H9 (cell line): ENCODE results near the gene CEACAM6. TPM values are rescaled to one million over a fixed set of nuclear protein-coding genes. Genes with fewer than 3 reads are reported as not detected.

Source experiments
- DNase-seq: peaks from one replicate; pipeline ENCODE4 v3.0.0-alpha.2; 2017
- H2AFZ ChIP-seq: one replicate; pipeline ENCODE4 v1.6.1; 2013; ENCODE audit warnings: mild to moderate bottlenecking, low read length, control low read depth, moderate library complexity
- H2AK5ac ChIP-seq: 2 replicates; pipeline ENCODE4 v1.6.1; 2013; ENCODE audit warnings: low read length, control low read depth, mixed read lengths; ENCODE audit not compliant: insufficient read length
- H2BK120ac ChIP-seq: one replicate; pipeline ENCODE4 v1.6.1; 2013; ENCODE audit warnings: low read depth, mild to moderate bottlenecking, low read length, control low read depth, inconsistent platforms; ENCODE audit not compliant: poor library complexity, severe bottlenecking
- H2BK12ac ChIP-seq: 2 replicates; pipeline ENCODE4 v1.6.1; 2013; ENCODE audit warnings: low read length, control low read depth, mixed read lengths, low read depth; ENCODE audit not compliant: insufficient read length
- H2BK15ac ChIP-seq: 2 replicates; pipeline ENCODE4 v1.6.1; 2013; ENCODE audit warnings: low read depth, low read length, control low read depth
- H2BK20ac ChIP-seq: one replicate; pipeline ENCODE4 v1.6.1; 2013; ENCODE audit warnings: low read depth, mild to moderate bottlenecking, low read length, control low read depth, inconsistent platforms; ENCODE audit not compliant: poor library complexity, severe bottlenecking
- H2BK5ac ChIP-seq: 2 replicates; pipeline ENCODE4 v1.6.1; 2013; ENCODE audit warnings: low read length, control low read depth, mixed read lengths; ENCODE audit not compliant: insufficient read length
- H3K14ac ChIP-seq: 2 replicates; pipeline ENCODE4 v1.6.1; 2013; ENCODE audit warnings: low read length, control low read depth; ENCODE audit not compliant: insufficient read depth
- H3K18ac ChIP-seq: 2 replicates; pipeline ENCODE4 v1.6.1; 2013; ENCODE audit warnings: low read depth, mild to moderate bottlenecking, mixed read lengths, low read length, control low read depth; ENCODE audit not compliant: insufficient read length
- H3K23ac ChIP-seq: 2 replicates; pipeline ENCODE4 v1.6.1; 2013; ENCODE audit warnings: low read length, control low read depth, mixed read lengths, low read depth; ENCODE audit not compliant: insufficient read length
- H3K23me2 ChIP-seq: 2 replicates; pipeline ENCODE4 v1.6.1; 2013; ENCODE audit warnings: low read depth, mild to moderate bottlenecking, mixed read lengths, low read length, control low read depth; ENCODE audit not compliant: insufficient read length, poor library complexity, severe bottlenecking
- H3K27ac ChIP-seq: 2 replicates; pipeline ENCODE4 v1.5.1; 2013; ENCODE audit warnings: low read length, control low read depth, mixed read lengths, low read depth; ENCODE audit not compliant: insufficient read length
- H3K27me3 ChIP-seq: 2 replicates; pipeline ENCODE4 v1.6.1; 2013; ENCODE audit warnings: low read length, control low read depth, inconsistent platforms; ENCODE audit not compliant: insufficient read depth
- H3K4ac ChIP-seq: 2 replicates; pipeline ENCODE4 v1.6.1; 2013; ENCODE audit warnings: low read depth, mild to moderate bottlenecking, control low read depth, inconsistent platforms, low read length, moderate library complexity
- H3K4me1 ChIP-seq: 2 replicates; pipeline ENCODE4 v1.6.1; 2013; ENCODE audit warnings: low read length, control low read depth, inconsistent platforms; ENCODE audit not compliant: insufficient read depth
- H3K4me2 ChIP-seq: 2 replicates; pipeline ENCODE4 v1.6.1; 2013; ENCODE audit warnings: low read length, control low read depth, mixed read lengths; ENCODE audit not compliant: insufficient read length, insufficient read depth
- H3K56ac ChIP-seq: 2 replicates; pipeline ENCODE4 v1.6.1; 2013; ENCODE audit warnings: low read depth, mild to moderate bottlenecking, mixed read lengths, low read length, control low read depth; ENCODE audit not compliant: insufficient read length
- H3K79me1 ChIP-seq: 2 replicates; pipeline ENCODE4 v1.6.1; 2013; ENCODE audit warnings: low read depth, mild to moderate bottlenecking, moderate library complexity, low read length, control low read depth, inconsistent platforms; ENCODE audit not compliant: insufficient read depth, poor library complexity, severe bottlenecking
- H3K79me2 ChIP-seq: 2 replicates; pipeline ENCODE4 v1.6.1; 2013; ENCODE audit warnings: low read length, control low read depth, inconsistent platforms; ENCODE audit not compliant: insufficient read depth
- H3K9ac ChIP-seq: 2 replicates; pipeline ENCODE4 v1.6.1; 2013; ENCODE audit warnings: low read length, control low read depth, mixed read lengths; ENCODE audit not compliant: insufficient read length; ENCODE audit errors: extremely low read depth
- H3K9me3 ChIP-seq: one replicate; pipeline ENCODE4 v1.6.1; 2013; ENCODE audit warnings: low read depth, low read length, inconsistent platforms; ENCODE audit not compliant: control insufficient read depth
- H3T11ph ChIP-seq: one replicate; pipeline ENCODE4 v1.6.1; 2013; ENCODE audit warnings: mild to moderate bottlenecking, low read length, control low read depth, inconsistent platforms
- H4K20me1 ChIP-seq: one replicate; pipeline ENCODE4 v1.6.1; 2013; ENCODE audit not compliant: control insufficient read depth, insufficient read length, insufficient read depth
- H4K5ac ChIP-seq: 2 replicates; pipeline ENCODE4 v1.6.1; 2013; ENCODE audit warnings: low read depth, mild to moderate bottlenecking, mixed read lengths, low read length, control low read depth; ENCODE audit not compliant: insufficient read length
- H4K8ac ChIP-seq: replicated peaks from 2 replicates; pipeline ENCODE4 v1.6.1; 2013; ENCODE audit warnings: low read length, control low read depth, mixed read lengths, low read depth; ENCODE audit not compliant: insufficient read length
- H4K91ac ChIP-seq: 2 replicates; pipeline ENCODE4 v1.6.1; 2013; ENCODE audit warnings: low read depth, mild to moderate bottlenecking, moderate library complexity, mixed read lengths, low read length, control low read depth; ENCODE audit not compliant: insufficient read length
- H3K27ac Mint-ChIP-seq, 3 experiments: 2 replicates in 2 of 3; 3 replicates in 1 of 3; pipeline ENCODE4 v1.8.0; 2020 to 2021; ENCODE audit warnings: mixed read lengths in 3 of 3, mild to moderate bottlenecking in 1 of 3, moderate library complexity in 1 of 3
- H3K27me3 Mint-ChIP-seq: 2 replicates; pipeline ENCODE4 v1.8.0; 2021; ENCODE audit warnings: low read depth, mild to moderate bottlenecking, moderate library complexity, mixed read lengths
- H3K36me3 Mint-ChIP-seq, 3 experiments: 2 replicates in 2 of 3; 3 replicates in 1 of 3; pipeline ENCODE4 v1.8.0; 2020 to 2021; ENCODE audit warnings: low read depth in 3 of 3, mixed read lengths in 3 of 3; ENCODE audit not compliant: insufficient read depth in 1 of 3
- H3K4me1 Mint-ChIP-seq, 2 experiments: 2 replicates each; pipeline ENCODE4 v1.8.0; 2020; ENCODE audit warnings: mixed read lengths in 2 of 2
- H3K4me3 Mint-ChIP-seq, 2 experiments: 2 replicates in 1 of 2; 3 replicates in 1 of 2; pipeline ENCODE4 v1.8.0; 2020 to 2021; ENCODE audit warnings: mild to moderate bottlenecking in 2 of 2, mixed read lengths in 2 of 2, moderate library complexity in 1 of 2
- H3K9me3 Mint-ChIP-seq, 2 experiments: 2 replicates in 1 of 2; 3 replicates in 1 of 2; pipeline ENCODE4 v1.8.0; 2020; ENCODE audit warnings: mild to moderate bottlenecking in 2 of 2, mixed read lengths in 2 of 2, moderate library complexity in 1 of 2
- WGBS: extraction: QIAGEN DNeasy Blood & Tissue Kit; methylation state at CpG from one replicate; pipeline ENCODE4 v1.1.7; 2013; ENCODE audit warnings: missing lambda C conversion rate, low lambda C conversion rate, mixed read lengths; ENCODE audit not compliant: insufficient read length; ENCODE audit errors: extremely low coverage; 5-methylcytosine and 5-hydroxymethylcytosine counted together
- long read RNA-seq: library from polyadenylated mRNA; unstranded; transcript quantifications from one replicate; pipeline ENCODE4 v2.0.0, GENCODE V29; 2020
- total RNA-seq: library from RNA; stranded (reverse); gene quantifications from 2 replicates; pipeline ENCODE4 v1.2.1, GENCODE V29; 2021
- TF ChIP-seq, protein P1 (sequence below): fragments of 200-600 bp; sonication (generic); conservative IDR thresholded peaks from 3 replicates; pipeline ENCODE4 v1.8.0; 2021; ENCODE audit warnings: antibody characterized with exemption, mild to moderate bottlenecking

CEACAM6 gene
- not detected in 2 replicates for total RNA-seq
- long read RNA-seq = 0 reads

- TF ChIP-seq, protein P1, sequence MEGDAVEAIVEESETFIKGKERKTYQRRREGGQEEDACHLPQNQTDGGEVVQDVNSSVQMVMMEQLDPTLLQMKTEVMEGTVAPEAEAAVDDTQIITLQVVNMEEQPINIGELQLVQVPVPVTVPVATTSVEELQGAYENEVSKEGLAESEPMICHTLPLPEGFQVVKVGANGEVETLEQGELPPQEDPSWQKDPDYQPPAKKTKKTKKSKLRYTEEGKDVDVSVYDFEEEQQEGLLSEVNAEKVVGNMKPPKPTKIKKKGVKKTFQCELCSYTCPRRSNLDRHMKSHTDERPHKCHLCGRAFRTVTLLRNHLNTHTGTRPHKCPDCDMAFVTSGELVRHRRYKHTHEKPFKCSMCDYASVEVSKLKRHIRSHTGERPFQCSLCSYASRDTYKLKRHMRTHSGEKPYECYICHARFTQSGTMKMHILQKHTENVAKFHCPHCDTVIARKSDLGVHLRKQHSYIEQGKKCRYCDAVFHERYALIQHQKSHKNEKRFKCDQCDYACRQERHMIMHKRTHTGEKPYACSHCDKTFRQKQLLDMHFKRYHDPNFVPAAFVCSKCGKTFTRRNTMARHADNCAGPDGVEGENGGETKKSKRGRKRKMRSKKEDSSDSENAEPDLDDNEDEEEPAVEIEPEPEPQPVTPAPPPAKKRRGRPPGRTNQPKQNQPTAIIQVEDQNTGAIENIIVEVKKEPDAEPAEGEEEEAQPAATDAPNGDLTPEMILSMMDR = no peak
- WGBS = no CpG with 5 or more reads among the region's 3 CpGs
These were observed at the start of gene CEACAM6 for GRCh38 chr19:41755328-41755913. Gene CEACAM6, plus strand, starts transcription at chr19:41755530. Its CDS starts 109 bp downstream, at chr19:41755639.

More at GRCh38 chr19:41755328-41755913, at the start of gene CEACAM6:
- Histone ChIP-seq H2AK5ac (no peak within 1 kb of the TSS), H3K56ac (no peak within 1 kb of the TSS), H3K79me1 (no peaks in the 10 kb centered on the region), H3K9ac (no peak within 1 kb of the TSS), H3K27me3 (0 out of 2 replicates have a peak, but pooled peaks cover under 1% of the 10 kb centered on the region), H3K14ac (no peak within 1 kb of the TSS; the same call in 1 of the 2 replicates), H2BK120ac (no peak within 1 kb of the TSS), H3K9me3 (no peaks in the 10 kb centered on the region), H2BK15ac (no peak within 1 kb of the TSS), H4K91ac (no peak within 1 kb of the TSS), H3K79me2 (no peaks in the 10 kb centered on the region), H4K8ac (no peak within 1 kb of the TSS), H3K23ac (no peak within 1 kb of the TSS), H3K27ac (no peak within 1 kb of the TSS), H3K4me2 (no peak within 1 kb of the TSS), H3K18ac (no peak within 1 kb of the TSS), H4K20me1 (no peaks in the 10 kb centered on the region), H2AFZ (no peak within 1 kb of the TSS), H3K4me1 (no peaks in the 10 kb centered on the region), H3K4ac (no peak within 1 kb of the TSS), H3T11ph (no peak within 1 kb of the TSS), H3K23me2 (no peaks in the 10 kb centered on the region), H4K5ac (no peak within 1 kb of the TSS), H2BK20ac (no peak within 1 kb of the TSS), H2BK5ac (no peak within 1 kb of the TSS), H2BK12ac (no peak within 1 kb of the TSS)
- H3K27me3 Mint-ChIP-seq = peaks cover 5% of the 10 kb centered on the region
- H3K4me3 Mint-ChIP-seq = 0 out of 5 replicates have a peak within 1 kb of the TSS, but pooled peaks of 1 of the 2 experiments have one; percentile 25
- no peak within 1 kb of the TSS; a peak in 1 of 7 replicates for H3K27ac Mint-ChIP-seq
- H3K36me3 Mint-ChIP-seq = peaks cover 0 to 34% (median 0%) of the 10 kb centered on the region in 3 experiments; a peak in 2 of 7 replicates
- no peaks in the 10 kb centered on the region for H3K4me1 Mint-ChIP-seq
- peaks cover 34 to 88% of the 10 kb centered on the region in 2 experiments for H3K9me3 Mint-ChIP-seq
- peak; percentile 32 for DNase-seq
